HG02981 (cell line): ENCODE data around the gene MISP.
"Not testable (repeated sequence)": the region's sequence is repeated elsewhere in the genome, so short reads cannot be mapped to it uniquely, and the experiment has no call there.

Source experiments
- ATAC-seq: cut with Tn5 transposase; IDR thresholded peaks from one replicate; pipeline ENCODE4 v1.9.1; 2021; ENCODE audit warnings: mild to moderate bottlenecking, moderate library complexity; ENCODE audit not compliant: unreplicated experiment

MISP gene

GRCh38 chr19:750640-751423 lies at the start of gene MISP:
TSS of gene MISP (plus strand) at chr19:751112. CDS start at chr19:756947, 5,835 bp downstream.
- no peak for ATAC-seq

- ATAC-seq, result not testable (repeated sequence)
Observed at GRCh38 chr19:702847-703246, 48.1 kb upstream of the MISP start.

GRCh38 chr19:703329-703650 lies 47.6 kb upstream of the MISP start:
- ATAC-seq, result no peak

GRCh38 chr19:703651-704446 lies 47.1 kb upstream of the MISP start:
- no peak for ATAC-seq

- ATAC-seq, result no peak
Observed at GRCh38 chr19:704447-704741, 46.5 kb upstream of the MISP start.

GRCh38 chr19:708154-709143 lies 42.5 kb upstream of the MISP start, which contains the start of gene PALM:
TSS of gene PALM (plus strand) at chr19:708935. CDS start at chr19:709147, 212 bp downstream.
- no peak for ATAC-seq

- ATAC-seq, result no peak
Observed at GRCh38 chr19:709196-709964, 41.5 kb upstream of the MISP start.

GRCh38 chr19:709965-710571 lies 40.8 kb upstream of the MISP start:
- no peak for ATAC-seq

GRCh38 chr19:710767-711166 lies 40.1 kb upstream of the MISP start:
- no peak for ATAC-seq

- ATAC-seq, result no peak
Observed at GRCh38 chr19:711254-711653, 39.7 kb upstream of the MISP start.

GRCh38 chr19:715347-715746 lies 35.6 kb upstream of the MISP start:
- no peak for ATAC-seq

- no peak for ATAC-seq
Observed at GRCh38 chr19:718251-718951, 32.5 kb upstream of the MISP start.

- ATAC-seq, result no peak
Observed at GRCh38 chr19:718991-719512, 31.9 kb upstream of the MISP start.

- no peak for ATAC-seq
Observed at GRCh38 chr19:719636-720344, 31.1 kb upstream of the MISP start.

- ATAC-seq, result no peak
Observed at GRCh38 chr19:720345-721160, 30.4 kb upstream of the MISP start.

- no peak for ATAC-seq
Observed at GRCh38 chr19:722553-723101, 28.3 kb upstream of the MISP start.

GRCh38 chr19:723247-723646 lies 27.7 kb upstream of the MISP start:
- ATAC-seq, result no peak
